ENCODE results near the gene PABPC3. TPM values are rescaled to one million over a fixed set of nuclear protein-coding genes. Genes with fewer than 3 reads are reported as not detected.

PABPC3 gene
- total RNA-seq, 2 experiments from 2014 or later: 1.8 to 1.9 TPM

DNA sequence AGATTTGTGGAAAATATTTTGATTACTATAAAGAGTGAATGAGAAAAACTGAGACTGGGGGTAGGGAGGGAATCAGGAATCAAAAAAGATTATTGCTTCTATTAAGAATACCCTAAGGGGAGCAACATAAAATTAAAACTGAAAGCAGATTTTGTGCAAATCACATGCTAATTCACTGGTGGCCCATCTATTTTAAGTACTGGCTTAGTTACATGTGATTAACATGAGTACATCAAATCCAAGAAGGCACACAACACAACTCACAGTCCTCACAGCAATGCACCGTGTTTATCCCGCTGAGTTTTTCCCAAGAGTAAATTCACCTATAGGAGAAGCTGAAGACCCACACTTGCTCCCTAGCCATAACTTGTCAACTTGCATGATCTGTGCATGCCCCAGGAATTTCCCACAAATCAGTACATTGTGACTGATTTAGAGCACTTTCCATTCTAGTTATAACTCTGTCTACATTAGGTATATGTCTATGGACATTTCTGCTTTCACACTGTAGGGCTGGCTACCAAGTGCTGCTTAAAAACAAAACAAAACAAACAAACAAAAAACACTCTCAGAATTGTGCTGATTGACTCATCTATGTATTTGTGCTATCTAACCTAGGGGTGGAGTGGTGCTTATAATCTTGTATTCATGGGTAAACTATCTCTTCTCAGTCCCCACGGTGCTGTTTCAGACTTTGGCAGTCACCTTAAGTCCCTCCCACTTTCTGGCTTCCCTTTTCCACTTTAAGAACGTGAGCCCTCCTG, 51.9 kb downstream of the PABPC3 start:
- DNase-seq: no peak
- Mint-ChIP-seq H3K27me3 (peaks cover 8% of the 10 kb centered on the region), H3K9me3 (no peaks in the 10 kb centered on the region), H3K4me1 (ENCODE audit: low read depth) (no peaks in the 10 kb centered on the region), H3K36me3 (ENCODE audit: low read depth) (no peaks in the 10 kb centered on the region), H3K27ac (no peak overlapping the region), H3K4me3 (no peak overlapping the region)
- TF ChIP-seq CTCF (IDR thresholded peaks at IDR 0.05): no peak
- POLR2A ChIA-PET: no interaction called here
- CTCF ChIA-PET: no interaction called here
- ATAC-seq: no peak
- intact Hi-C loops (cut with micrococcal nuclease): no loop called here

DNA sequence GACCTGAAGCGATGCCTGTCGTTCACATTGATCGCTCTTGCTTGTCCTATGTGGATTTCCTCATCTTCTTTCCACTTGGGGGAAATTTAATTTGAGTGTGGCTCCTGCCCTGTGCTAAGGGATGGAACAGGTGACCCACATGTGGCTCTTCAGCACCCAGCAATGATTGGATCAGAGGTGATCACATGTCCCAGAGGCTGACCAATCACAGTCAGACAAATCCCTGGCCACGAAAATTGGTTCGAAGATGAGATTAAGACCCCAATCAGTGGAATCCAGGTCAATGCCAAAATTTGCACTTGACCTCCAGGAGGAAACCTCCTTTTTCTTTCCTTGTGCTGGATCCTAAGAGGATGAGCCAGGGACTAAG, 52.5 kb downstream of the PABPC3 start:
- ATAC-seq: no peak
- DNase-seq: no peak
- H3K4me1 Mint-ChIP-seq (ENCODE audit: low read depth): no peaks in the 10 kb centered on the region
- no peak for TF ChIP-seq CTCF (IDR thresholded peaks at IDR 0.05)
- peaks cover 6% of the 10 kb centered on the region for H3K27me3 Mint-ChIP-seq
- CTCF ChIA-PET: no interaction called here
- no peak overlapping the region for H3K4me3 Mint-ChIP-seq
- no peaks in the 10 kb centered on the region for H3K9me3 Mint-ChIP-seq
- intact Hi-C loops (cut with micrococcal nuclease): no loop called here
- H3K36me3 Mint-ChIP-seq (ENCODE audit: low read depth): no peaks in the 10 kb centered on the region
- POLR2A ChIA-PET: interaction anchor here (0.8 kb wide), 1 partner anchor 12 kb away, joined by 3 read pairs; no protein-coding TSS in a partner anchor
- H3K27ac Mint-ChIP-seq: no peak overlapping the region

Other genes starting within 250 kb of the PABPC3 start
- not detected for gene AMER2, start 76.2 kb downstream of the PABPC3 start, total RNA-seq
- 10 to 100 TPM; 10.7 to 11.3 TPM for gene MTMR6, start 191.4 kb downstream of the PABPC3 start, total RNA-seq
- gene NUP58, start 205.5 kb downstream of the PABPC3 start, total RNA-seq: 100 to 1,000 TPM; 140 to 171 TPM

All from activated CD8-positive, alpha-beta T cell treated with anti-CD3 and anti-CD28 coated beads for 36 hours (primary cell).